Measurements from ENCODE around the gene USP6.
"Not testable (repeated sequence)": the region's sequence is repeated elsewhere in the genome, so short reads cannot be mapped to it uniquely, and the experiment has no call there.

The USP6 gene

DNA sequence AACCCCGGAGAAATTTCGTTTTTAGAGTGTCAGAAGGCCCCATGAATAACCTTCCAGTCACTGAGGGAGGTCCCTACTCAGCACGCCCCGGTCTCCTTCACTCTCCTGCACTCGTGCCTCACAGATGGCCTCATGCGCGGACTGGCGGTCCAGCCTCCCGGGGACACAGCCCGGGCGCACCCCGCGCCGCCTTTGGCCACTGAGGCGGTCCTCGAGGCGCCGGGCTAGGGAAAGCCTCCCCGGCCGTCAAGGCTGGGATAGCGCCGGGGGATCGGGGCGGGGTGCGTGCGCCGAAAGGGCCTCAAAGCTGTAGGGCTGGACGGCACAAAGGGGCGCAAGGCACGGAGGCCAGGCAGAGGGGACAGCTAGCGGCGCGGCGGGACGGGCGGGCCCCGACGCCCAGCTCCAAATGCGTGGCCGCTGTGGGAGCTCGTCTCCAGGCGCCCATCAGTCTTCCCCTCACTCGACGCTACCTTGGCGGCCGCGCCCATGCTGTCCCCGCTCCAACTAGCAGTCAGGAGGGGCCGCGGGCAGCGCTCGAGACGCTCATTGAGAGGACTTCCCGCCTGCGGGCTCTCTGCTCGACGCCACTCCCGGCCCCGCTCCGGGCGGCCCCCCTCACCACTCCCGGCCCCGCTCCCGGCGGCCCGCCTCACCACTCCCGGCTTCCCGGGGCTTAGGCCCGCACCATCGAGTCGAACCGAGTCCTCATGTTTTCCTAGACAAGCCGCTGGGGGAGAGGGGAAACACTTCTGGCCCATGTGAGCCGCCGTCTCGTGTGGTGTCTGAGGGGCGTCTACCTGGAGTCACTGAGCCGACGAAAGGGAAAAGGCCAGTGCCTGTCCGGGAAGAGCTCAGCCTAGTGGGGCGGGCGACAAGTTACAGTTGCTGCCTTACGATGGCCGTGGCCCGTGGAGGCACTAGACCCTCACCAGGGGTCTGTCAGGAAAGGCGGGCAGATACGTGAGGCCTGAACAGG, at the start of gene USP6:
TSS of gene USP6 (plus strand) at position 360 of the 979 bp plus-strand sequence. CDS start 14,336 bp downstream, outside the sequence.
- DNase-seq (ENCODE audit: low read depth in 2 of 2) = no peak

DNA sequence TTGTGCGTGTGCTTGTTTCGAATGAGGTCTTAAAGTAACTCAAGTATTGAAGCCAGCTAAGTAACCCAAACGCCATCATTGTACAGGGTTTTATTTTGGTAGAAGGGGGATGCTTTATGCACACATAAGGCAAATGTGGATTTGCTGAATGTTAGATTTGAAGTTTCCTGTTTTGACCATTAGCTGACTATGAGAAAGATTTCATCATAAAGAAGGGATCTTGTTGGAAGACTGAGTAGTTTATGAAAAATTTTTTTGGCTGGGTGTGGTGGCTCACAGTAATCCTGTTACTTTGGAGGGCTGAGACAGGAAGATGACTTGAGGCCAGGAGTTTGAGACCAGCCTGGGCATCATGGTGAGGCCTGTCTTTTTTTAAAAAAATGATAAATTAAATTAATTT, 47.6 kb upstream of the USP6 start:
- DNase-seq (ENCODE audit: low read depth in 2 of 2) = no peak

DNA sequence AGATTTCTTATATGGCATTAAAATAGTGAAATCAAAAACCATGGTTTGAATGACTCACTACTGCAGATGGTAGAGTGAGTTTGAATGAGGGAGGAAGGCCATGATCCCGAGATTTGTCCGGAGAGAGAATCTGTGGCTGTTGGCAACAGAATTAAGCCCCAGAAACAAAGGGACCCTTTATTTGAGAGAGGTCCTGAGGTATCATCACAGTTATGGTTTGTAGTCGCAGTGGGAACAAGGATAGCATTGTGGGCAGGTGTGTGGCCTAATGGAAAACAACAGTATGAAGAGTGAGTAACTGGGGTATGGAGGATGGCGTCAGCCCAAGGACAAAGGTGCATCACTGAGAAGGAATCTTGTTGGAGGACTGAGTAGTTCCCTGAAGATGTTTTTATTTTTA, 46.1 kb upstream of the USP6 start:
- no peak for DNase-seq (ENCODE audit: low read depth in 2 of 2)

DNA sequence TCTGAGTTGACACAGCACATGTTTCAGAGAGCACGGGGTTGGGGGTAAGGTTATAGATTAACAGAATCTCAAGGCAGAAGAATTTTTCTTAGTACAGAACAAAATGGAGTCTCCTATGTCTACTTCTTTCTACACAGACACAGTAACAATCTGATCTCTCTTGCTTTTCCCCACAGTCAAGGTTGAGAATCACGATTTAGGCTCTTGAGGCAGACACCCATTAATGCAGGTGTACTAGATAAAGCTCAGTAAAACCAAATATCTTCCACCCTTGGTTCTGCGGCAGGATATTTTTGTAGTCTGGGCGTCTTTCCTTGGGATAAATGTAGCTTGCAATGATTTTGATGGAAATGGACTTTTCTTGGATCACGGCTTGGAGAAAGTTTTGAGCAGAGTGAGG, 40.4 kb upstream of the USP6 start:
- not testable (repeated sequence) for DNase-seq (ENCODE audit: low read depth in 2 of 2)

DNA sequence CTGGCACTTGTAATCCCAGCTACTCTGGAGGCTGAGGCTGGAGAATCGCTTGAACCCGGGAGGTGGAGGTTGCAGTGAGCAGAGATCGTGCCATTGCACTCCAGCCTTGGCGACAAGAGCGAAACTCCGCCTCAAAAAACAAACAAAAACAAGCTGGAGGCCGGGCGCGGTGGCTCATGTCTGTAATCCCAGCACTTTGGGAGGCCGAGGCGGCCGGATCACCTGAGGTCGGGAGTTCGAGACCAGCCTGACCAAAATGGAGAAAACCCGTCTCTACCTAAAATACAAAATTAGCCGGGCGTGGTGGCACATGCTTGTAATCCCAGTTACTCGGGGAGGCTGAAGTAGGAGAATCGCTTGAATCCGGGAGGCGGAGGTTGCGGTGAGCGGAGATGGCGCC, 38.6 kb upstream of the USP6 start:
- not testable (repeated sequence) for DNase-seq (ENCODE audit: low read depth in 2 of 2)

DNA sequence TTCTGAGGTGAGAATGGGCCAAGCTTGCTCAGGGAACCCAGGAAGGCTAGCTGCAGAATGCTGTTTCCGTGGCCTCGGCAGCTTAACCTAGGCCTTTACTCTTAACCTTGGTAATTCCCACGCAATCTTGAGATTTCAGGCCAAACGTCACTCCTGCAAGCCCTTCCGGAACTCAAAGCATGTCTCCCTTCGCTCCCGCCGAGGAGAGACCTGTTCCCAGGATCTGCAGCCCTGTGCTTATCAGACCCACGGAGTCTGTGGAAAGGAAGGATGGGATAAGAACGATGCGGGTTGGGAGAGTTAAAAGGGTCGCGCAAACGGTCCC, 38.1 kb upstream of the USP6 start:
- DNase-seq (ENCODE audit: low read depth in 2 of 2) = no peak

DNA sequence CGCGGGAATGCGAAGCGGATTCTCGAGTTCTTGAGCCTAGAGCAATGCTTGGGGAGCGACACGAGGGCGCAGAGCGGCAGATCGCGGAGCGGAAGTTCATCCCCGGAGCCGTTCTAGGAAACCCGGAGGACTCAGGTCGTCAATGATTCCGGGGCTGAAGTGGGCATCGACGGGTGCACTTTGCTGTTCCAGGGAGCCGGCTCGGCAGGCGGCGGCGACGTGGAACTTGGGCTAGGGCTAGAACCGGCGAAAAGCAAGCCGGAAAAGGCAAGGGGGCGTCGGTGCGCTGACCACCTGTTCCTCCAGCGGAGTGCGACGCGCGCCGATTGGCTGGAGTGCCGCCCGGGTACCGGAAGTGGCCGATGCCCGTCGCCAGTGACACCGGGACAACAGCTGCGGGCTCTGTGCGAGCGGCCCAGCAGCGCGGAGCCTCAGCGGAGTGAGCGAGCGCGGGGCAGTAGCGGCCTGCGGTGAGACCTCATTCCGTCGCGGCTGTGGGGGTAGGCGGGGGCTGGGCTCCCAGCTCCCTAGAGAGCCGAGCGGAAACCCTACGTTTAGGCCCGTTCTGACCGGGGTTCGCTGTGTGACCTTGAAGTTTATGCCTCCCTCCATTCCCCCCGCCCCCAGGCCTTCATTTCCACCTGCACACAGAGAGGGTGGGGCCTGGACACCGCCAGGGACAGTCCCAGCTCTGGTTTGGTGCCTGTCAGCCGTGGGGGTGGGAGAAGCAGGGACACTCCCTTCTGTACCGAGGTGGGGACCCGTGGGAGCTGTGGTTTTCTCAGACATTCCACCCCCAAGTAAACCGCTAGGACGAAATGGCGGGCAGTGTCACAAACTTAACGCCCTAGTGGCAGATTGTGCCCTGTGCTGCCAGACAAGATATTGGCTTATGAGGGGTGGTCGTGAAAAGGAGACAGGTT, 37.5 kb upstream of the USP6 start, which contains the start of gene ZFP3:
TSS of gene ZFP3 (plus strand) at position 362 of the 923 bp plus-strand sequence. CDS start 13,038 bp downstream, outside the sequence.
- peak; percentile 44 to 68 for DNase-seq (ENCODE audit: low read depth in 2 of 2)

DNA sequence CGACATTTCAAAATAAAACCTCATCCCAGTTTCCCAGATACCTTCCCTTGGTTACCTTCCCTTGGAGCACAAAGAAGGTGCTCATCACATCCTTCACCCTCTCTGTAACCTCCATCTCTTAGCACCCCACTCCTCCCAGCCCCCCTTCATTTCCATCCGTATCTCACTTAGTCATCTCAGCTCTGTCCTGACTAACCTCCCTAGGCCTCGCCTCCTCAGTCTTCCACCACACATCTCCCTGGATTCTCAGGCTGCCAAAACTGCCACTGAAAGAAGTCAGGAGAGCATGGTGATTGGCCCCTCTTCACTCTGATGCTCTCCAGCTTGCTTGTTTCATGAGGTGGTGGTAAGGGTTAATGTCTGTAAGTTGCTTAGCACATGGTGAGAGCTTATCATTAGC, 35.2 kb upstream of the USP6 start:
- no peak for DNase-seq (ENCODE audit: low read depth in 2 of 2)

DNA sequence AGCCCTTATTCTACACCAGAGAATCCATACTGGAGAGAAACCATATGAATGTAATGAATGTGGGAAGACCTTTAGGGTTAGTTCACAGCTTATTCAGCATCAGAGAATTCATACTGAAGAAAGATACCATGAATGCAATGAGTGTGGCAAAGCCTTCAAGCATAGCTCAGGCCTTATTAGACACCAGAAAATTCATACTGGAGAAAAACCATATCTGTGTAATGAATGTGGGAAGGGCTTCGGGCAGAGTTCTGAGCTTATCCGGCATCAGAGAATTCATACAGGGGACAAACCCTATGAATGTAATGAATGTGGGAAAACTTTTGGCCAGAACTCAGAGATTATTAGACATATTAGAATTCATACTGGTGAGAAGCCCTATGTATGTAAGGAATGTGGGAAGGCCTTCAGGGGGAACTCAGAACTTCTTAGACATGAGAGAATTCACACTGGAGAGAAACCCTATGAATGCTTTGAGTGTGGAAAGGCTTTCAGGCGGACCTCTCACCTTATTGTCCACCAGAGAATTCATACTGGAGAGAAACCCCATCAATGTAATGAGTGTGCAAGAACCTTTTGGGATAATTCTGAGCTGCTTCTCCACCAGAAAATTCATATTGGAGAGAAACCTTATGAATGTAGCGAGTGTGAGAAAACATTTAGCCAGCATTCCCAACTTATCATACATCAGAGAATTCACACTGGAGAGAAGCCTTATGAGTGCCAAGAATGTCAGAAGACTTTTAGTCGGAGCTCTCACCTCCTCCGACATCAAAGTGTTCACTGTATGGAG, 23.4 kb upstream of the USP6 start:
- no peak for DNase-seq (ENCODE audit: low read depth in 2 of 2)

DNA sequence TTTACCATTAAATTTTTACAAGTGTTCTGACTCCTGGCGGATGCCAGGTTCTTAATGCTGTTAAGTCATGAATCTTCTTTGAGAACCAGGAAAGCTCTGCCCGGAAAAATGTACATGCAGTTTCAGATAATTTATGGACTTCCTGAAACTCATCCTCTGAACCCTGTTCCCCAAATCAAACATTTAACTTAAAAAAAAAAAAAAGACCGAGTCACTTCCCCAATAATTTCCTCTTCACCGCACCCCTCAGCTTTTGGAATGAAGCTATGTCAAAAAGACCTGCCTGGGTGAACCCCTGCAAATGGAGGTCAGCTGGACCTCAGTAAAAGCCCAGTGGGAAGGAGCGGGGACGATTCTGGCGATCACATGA, 19.1 kb upstream of the USP6 start:
- DNase-seq (ENCODE audit: low read depth in 2 of 2) = no peak

DNA sequence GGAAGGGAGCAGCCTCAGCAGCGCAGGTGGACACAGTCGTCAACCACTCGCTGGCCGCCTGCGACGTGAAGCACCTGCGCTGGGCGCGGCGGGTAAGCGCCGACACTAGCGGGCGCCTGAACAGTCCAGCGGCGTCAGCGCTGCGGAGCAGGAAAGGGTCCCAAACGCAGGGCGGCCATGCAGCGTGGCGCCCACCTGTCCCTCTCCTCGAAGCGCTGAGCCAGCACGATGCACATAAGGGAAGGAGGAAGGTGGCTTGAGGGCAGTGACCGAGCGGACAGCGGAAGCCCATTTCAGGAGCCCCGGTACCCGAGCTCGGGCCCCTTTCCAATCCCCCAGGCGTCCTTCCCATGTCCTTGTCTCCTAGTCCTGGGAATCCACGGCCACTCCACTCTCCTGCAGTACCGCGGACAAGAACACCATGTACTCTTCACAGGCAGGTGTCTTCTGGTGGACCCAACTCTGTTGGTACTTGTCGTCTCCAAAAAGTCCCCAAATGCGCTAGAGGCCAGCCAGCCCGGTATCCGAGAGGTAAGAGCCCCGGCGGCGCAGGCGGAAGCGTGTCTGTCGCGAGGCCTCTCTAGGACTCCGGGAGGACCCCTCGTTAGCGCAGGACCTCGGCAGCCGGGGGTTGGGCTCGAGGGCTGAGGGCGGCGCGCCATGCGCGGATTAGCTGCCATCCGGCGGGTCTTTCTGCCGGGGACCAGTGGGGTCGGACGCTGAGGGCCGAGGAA, 18.6 kb upstream of the USP6 start:
- peak in 1 of 2 donors; percentile 28 for DNase-seq (ENCODE audit: low read depth in 2 of 2)

DNA sequence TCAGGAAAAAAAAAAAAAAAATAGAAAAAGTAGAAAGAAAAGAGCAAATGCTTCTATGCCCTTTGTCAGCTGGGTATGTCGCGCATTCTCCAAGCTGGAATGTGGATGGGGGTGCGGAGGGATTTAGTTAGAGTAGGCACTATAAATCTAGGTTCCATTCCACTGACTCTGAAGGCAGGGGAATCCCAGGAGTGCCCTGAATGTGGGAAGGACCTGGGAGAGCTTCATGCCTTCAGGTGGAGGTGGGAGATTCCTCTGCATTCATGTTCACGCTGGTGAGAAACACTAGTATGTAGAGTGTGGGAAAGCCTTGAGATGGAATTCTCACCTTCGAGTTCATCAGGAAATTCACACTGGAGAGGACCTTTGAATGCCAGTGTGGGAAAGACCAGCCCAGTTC, 16.6 kb upstream of the USP6 start:
- DNase-seq (ENCODE audit: low read depth in 2 of 2) = no peak

DNA sequence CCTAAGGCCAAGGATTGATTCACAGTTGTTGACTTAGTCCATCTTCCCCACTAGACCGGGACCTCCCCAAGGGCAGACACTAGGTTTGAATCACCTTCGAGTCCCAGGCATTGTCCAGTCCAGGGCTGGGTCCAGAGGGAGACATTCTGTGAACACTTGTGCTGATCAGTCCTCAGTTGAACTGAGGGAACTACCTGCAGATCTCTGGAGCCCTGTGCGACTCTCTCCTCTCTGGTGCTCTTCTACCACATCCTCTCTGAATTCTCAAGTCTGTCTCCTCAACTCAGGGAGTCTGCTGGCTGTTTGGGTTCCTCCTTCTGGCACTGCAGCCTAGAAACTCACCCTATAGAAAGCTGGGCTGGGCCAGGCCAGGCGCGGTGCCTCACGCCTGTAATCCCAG, 15.0 kb upstream of the USP6 start:
- DNase-seq (ENCODE audit: low read depth in 2 of 2) = no peak

DNA sequence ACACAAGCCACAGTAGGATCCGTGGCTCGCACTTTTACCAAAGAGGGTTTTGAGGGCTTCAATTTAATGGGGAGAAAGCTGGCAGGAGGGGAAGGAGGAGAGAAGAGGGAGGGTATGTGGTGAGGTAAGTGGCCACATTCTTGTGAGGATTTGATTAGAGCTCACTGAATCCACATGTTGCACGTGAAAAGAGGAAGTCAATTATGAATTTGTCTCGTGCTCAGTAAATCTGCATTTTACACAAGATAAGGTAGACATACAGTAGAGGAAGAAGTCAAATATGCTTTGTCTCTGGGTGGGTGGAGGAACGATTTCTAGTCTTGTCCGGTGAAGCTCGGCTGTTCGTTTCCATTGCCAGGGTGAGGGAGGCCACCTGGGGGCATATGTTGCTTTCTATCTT, 5.0 kb upstream of the USP6 start:
- DNase-seq (ENCODE audit: low read depth in 2 of 2) = no peak

DNA sequence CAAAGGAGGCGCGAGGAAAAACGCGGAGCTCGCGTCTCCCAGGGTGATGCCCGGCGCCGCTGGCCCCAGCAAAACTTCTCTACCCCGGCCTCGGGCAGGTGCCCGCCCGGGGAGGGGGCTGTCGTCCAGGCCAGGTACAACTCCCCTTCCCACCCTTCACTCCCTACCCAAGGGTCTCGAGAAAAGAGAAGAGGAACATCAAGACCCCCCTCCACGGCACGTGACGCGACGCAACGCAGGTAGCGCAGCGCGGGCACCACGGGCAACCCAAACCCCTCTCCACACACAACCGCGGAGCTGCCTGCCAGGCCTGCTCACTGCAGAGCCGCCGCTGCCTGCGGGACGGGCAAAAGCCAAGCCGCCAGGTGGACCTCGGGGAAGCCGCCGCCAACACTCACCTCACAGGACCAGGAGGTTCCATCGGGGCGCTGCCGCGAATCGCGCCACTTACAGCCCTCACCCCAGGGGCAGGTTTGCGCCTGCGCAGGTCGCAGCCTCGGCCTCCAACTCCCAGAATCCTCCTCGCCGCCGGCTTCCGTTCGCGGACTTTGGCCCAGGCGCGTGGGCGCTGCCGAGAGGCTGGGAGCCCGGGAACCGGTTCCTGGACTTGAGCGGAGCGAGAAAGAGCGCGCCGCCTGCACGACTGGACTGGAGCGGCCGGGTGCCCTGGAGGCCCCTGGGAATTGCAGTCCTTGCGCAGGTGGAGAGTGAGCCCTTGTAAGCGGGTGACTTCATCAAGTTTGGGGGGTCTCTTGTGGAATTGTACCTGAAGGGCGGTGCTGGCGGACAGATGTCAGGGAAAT, 4.2 kb upstream of the USP6 start, which contains the start of gene ZNF232:
TSS of gene ZNF232 (minus strand) at position 477 of the 803 bp plus-strand sequence. CDS start at position 421, 56 bp downstream.
- peak; percentile 78 to 81 for DNase-seq (ENCODE audit: low read depth in 2 of 2)

DNA sequence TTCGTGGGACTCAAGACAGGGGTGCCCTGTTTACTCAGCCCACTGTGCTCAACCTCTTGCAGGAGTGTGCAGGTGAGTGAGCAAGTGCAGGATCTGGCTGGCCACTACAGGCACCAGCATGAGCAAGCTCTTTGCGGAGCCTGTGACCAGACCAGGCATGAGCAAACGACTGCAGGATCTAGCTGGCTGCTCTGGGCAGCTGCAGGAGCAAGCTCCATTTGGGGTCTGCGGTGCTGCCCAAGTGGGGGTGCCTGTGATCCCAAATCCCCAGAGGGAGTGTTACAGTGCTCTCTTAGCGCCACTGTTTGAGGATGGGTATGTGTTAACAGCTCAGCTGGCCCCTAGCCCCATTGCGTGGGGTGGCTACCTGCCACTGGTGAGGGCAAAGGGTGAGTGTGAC, 2.4 kb downstream of the USP6 start:
- no peak for DNase-seq (ENCODE audit: low read depth in 2 of 2)

DNA sequence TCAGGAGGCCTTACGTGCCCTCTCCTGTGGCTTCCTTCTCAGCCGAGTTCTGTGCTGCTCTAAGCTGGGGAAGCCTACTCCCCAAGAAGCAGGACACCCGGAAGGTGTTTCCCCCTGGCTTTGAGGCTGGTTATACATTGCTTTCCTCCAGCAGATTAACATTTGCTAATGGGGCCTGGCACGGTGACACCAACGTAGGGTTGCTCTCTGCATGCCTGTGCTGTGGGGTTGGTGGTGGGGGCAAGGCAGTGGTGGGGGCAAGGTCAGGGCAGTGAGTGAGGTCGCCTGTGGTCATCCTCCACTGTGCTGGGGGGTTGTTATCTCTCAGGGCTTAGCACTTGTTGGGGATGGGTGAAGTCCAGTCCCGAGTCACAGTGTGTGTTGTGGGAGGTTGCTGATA, 4.2 kb downstream of the USP6 start:
- DNase-seq (ENCODE audit: low read depth in 2 of 2) = no peak

DNA sequence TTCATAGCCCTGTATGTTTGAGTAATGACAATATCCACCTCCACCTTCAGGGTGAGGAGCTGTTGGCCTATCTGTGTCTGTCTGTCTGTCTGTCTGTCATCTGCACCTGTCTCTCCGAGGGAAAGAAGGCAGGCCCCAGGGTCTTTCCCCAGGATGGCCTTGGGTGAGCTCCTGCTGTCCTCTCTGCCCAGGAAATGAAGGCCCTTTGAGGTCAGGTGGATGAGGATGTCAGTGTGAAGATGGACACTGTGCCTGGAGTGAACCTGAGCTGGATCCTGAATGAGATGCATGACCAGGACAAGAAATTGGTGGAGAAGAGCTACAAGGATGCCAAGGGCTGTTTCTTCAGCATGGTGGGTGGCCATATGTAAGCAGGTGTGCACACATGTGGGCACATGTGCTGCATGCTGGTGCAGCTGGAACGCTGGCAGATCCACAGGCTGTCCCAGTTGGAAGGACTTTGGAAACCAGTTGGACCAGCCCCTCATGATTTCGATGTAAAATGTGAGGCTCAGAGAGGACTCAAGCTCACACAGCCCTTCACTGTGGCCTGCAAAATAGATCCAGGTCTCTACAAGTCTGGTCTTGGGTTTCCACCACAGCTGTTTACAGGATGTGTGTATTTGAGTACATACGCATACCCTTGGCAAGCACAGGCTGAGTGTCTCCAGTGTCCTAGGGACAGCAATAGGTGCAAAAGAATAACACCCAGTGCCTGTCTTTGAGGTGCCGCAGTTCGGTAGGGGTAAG, 4.8 kb downstream of the USP6 start:
- DNase-seq (ENCODE audit: low read depth in 2 of 2) = not testable (repeated sequence)

DNA sequence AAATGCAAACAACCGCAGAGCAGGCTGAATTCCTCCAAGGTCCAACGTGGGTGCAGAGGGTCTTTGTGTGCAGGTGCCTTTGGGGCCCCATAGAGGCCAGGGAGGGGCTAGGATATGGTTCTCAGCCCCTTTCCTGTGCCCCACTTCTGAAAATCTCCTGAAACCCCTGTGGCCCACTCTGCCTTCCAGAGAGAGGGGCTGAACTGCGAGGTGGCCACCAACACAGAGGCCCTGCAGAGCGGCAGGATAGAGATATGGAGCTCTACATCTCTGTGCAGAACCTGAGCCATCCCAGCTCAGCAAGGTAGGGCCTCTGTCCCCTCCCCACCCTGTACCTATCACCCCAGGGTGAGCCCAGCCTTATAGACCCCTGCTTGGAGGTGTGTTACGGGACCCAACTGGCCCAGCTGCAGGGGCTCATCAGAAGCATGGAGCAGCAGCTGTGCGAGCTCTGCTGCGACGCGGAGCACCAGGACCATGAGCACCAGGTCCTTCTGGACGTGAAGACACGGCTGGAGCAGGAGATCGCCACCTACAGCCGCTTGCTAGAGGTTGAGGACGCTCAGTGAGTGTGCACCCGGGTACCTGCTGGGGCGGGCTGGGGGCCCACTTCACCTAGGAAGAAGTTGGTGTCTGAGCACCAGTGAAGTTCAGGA, 5.5 kb downstream of the USP6 start:
- DNase-seq (ENCODE audit: low read depth in 2 of 2) = no peak

Data from activated CD8-positive, alpha-beta memory T cell treated with anti-CD3 and anti-CD28 coated beads for 4 hours (primary cell).